ENCODE data around the gene MGAT4A.

DNA sequence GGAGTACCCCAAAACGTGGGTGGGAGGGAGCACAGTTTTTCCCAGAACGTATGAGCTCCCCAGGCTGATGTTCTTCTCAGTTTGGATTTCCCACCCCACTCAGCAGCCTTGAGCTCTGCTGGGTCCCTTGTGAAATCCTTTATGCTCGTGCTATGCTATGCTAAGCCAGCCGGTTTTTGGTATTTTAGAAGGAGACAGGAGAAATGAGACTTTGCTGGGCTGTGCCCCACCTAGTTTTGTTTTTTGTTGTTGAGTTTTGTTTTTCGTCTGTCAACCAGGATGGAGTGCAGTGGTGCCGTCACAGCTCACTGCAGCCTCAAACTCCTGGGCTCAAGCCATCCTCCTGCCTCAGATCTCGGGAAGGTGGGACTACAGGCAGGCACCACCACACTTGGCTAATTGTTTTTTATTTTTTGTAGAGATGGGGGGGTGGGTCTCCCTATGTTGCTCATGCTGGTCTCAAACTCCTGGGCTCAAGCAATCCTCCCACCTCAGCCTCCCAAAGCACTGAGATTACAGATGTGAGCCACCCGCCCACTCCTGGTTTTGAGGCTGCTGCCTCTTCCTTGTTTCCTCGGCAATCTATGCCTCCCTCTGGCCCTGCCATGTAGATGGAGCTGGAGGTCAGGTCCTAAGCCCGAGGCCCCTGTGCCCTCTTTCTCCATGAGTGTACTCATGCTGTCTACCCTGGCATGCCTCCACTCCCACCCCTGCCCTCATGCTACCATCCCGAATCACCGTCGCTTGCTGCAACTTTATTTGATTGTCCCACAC is 17.5 kb upstream of the MGAT4A start:
- no peak for TF ChIP-seq CEBPB (IDR thresholded peaks at IDR 0.05; ENCODE audit: borderline replicate concordance in 1 of 2, low read depth in 2 of 2, low read length in 2 of 2)
- no peak for TF ChIP-seq TCF12 (IDR thresholded peaks at IDR 0.05; ENCODE audit: low read depth, low read length)
- no peak for TF ChIP-seq HDAC2 (IDR thresholded peaks at IDR 0.05)
- TF ChIP-seq, protein P1, sequence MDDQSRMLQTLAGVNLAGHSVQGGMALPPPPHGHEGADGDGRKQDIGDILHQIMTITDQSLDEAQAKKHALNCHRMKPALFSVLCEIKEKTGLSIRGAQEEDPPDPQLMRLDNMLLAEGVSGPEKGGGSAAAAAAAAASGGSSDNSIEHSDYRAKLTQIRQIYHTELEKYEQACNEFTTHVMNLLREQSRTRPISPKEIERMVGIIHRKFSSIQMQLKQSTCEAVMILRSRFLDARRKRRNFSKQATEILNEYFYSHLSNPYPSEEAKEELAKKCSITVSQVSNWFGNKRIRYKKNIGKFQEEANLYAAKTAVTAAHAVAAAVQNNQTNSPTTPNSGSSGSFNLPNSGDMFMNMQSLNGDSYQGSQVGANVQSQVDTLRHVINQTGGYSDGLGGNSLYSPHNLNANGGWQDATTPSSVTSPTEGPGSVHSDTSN (IDR thresholded peaks at IDR 0.05; ENCODE audit: insufficient replicate concordance, low read depth, low read length): no peak

Data from GM12878 (cell line).